ENCODE data around the gene CWC25. TPM values are rescaled to one million over a fixed set of nuclear protein-coding genes. Genes with fewer than 3 reads are reported as not detected.

The CWC25 gene
- total and polyA plus RNA-seq, 2 of the 13 experiments (the other 11 are each of a cell fraction or from before 2014, with no cell fraction given), result 15.6 to 22.7 TPM

DNA sequence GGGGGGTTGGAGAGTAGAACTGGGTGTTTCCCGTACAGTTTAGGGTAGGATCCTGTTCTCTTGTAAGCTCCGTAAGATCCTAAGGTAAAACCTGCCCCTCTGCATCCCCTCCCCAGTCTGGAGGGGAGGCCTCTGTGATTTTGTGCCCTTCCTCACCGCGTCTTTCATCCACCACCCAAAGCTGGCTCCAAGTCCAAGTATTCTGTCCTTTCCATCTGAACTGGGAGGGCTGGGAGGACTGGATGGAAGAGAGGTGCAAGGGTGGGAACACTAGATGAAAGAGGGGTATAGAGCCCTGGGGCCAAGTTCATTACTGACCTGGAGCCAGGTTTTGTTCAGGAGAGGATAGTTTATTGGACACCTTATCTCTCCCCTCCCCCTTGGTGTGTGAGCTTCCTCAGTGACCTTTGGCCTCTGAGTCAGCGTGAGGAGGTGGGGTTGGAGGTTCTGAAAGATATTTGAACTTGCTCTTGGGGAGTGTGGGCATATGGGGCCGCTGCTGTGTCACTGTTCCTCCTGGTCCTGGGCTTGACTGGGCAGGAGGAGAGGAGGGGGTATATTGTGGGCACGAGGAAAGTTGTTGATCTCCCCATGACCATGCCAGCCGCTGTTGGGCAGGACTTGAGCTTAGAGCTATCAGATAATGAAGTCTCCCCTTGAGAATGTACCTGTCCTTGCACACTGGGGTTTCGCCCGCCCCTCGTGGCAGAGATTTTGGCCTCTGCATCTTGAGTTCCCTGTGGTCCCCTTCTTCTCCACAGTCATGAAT is 46.3 kb upstream of the CWC25 start (continued):
- TF ChIP-seq HINFP (CRISPR knock-in tag; IDR thresholded peaks at IDR 0.05; ENCODE audit: low read depth), result peak; percentile 40; the same call in 1 of the 2 replicates
- TF ChIP-seq, protein P1, sequence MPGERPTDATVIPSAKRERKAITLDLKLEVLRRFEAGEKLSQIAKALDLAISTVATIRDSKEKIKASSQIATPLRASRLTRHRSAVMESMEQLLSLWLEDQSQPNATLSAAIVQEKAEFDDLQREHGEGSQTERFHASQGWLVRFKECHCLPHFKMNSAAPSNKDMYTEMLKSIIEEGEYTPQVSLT (CRISPR knock-in tag; IDR thresholded peaks at IDR 0.05; ENCODE audit: borderline replicate concordance, low read depth), result no peak
- peak; percentile 8; the same call in 1 of the 2 replicates for TF ChIP-seq ZNF788 (CRISPR knock-in tag; IDR thresholded peaks at IDR 0.05; ENCODE audit: borderline replicate concordance)
- TF ChIP-seq ZNF652 (CRISPR knock-in tag; IDR thresholded peaks at IDR 0.05; ENCODE audit: borderline replicate concordance, low read depth), result peak; percentile 63; the same call in 1 of the 2 replicates
- TF ChIP-seq, protein P2, sequence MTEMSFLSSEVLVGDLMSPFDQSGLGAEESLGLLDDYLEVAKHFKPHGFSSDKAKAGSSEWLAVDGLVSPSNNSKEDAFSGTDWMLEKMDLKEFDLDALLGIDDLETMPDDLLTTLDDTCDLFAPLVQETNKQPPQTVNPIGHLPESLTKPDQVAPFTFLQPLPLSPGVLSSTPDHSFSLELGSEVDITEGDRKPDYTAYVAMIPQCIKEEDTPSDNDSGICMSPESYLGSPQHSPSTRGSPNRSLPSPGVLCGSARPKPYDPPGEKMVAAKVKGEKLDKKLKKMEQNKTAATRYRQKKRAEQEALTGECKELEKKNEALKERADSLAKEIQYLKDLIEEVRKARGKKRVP (CRISPR knock-in tag; IDR thresholded peaks at IDR 0.05), result no peak
- peak; percentile 79 for TF ChIP-seq ZNF740 (CRISPR knock-in tag; IDR thresholded peaks at IDR 0.05)
- no peak for TF ChIP-seq ZNF530 (CRISPR knock-in tag; IDR thresholded peaks at IDR 0.05; ENCODE audit: low read depth)
- peak; percentile 90 for TF ChIP-seq MED1 (CRISPR knock-in tag; IDR thresholded peaks at IDR 0.05)
- peak; percentile 43; the same call in 1 of the 2 replicates for TF ChIP-seq ZNF564 (CRISPR knock-in tag; IDR thresholded peaks at IDR 0.05)
- no peak for TF ChIP-seq EHMT2 (IDR thresholded peaks at IDR 0.05; ENCODE audit: borderline replicate concordance, low read depth, low read length)
- no peak; the same call in none of the 2 replicates for TF ChIP-seq NFKBIZ (CRISPR knock-in tag; IDR thresholded peaks at IDR 0.05)
- no peak for TF ChIP-seq ZNF414 (CRISPR knock-in tag; IDR thresholded peaks at IDR 0.05)
- TF ChIP-seq ZBTB20 (CRISPR knock-in tag; IDR thresholded peaks at IDR 0.05; ENCODE audit: borderline replicate concordance, low read depth), result peak; percentile 93; the same call in 1 of the 2 replicates
- TF ChIP-seq ZBTB1 (CRISPR knock-in tag; IDR thresholded peaks at IDR 0.05; ENCODE audit: borderline replicate concordance), result no peak
- TF ChIP-seq ZBTB2 (CRISPR knock-in tag; IDR thresholded peaks at IDR 0.05; ENCODE audit: low read depth), result no peak
- no peak for TF ChIP-seq ZNF570 (CRISPR knock-in tag; IDR thresholded peaks at IDR 0.05; ENCODE audit: borderline replicate concordance)
- TF ChIP-seq, protein P3, sequence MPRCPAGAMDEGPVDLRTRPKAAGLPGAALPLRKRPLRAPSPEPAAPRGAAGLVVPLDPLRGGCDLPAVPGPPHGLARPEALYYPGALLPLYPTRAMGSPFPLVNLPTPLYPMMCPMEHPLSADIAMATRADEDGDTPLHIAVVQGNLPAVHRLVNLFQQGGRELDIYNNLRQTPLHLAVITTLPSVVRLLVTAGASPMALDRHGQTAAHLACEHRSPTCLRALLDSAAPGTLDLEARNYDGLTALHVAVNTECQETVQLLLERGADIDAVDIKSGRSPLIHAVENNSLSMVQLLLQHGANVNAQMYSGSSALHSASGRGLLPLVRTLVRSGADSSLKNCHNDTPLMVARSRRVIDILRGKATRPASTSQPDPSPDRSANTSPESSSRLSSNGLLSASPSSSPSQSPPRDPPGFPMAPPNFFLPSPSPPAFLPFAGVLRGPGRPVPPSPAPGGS (CRISPR knock-in tag; IDR thresholded peaks at IDR 0.05), result no peak
- peak; percentile 82 for TF ChIP-seq MLX (CRISPR knock-in tag; IDR thresholded peaks at IDR 0.05)
- peak; percentile 95; the same call in 1 of the 2 replicates for TF ChIP-seq ZNF614 (CRISPR knock-in tag; IDR thresholded peaks at IDR 0.05; ENCODE audit: borderline replicate concordance)

Data from HepG2 (cell line).